Kidney epithelial cell (primary cell): ENCODE data around the gene RNF10. TPM values are rescaled to one million over a fixed set of nuclear protein-coding genes. Genes with fewer than 3 reads are reported as not detected.

Experiments used
- DNase-seq: peaks from one replicate; pipeline ENCODE4 v3.0.0-alpha.2; 2010; ENCODE audit warnings: low read depth
- H3K27me3 ChIP-seq: 2 replicates; pipeline ENCODE4 v1.6.0; 2011; ENCODE audit warnings: low read length; ENCODE audit not compliant: control insufficient read depth, insufficient read depth
- H3K36me3 ChIP-seq: 2 replicates; pipeline ENCODE4 v1.5.1; 2011; ENCODE audit warnings: low read length; ENCODE audit not compliant: control insufficient read depth, insufficient read depth
- H3K4me3 ChIP-seq: 2 replicates; pipeline ENCODE4 v1.5.1; 2011; ENCODE audit warnings: low read depth, mild to moderate bottlenecking, control low read depth, low read length
- total RNA-seq: library from RNA; depleted of rRNA; stranded (reverse); fragments of >200 nt; gene quantifications from 2 replicates; pipeline ENCODE4 v1.2.3, GENCODE V29; 2015
- TF ChIP-seq, protein P1 (sequence below): IDR thresholded peaks from 2 replicates; pipeline ENCODE4 v1.5.1; 2011; ENCODE audit warnings: mild to moderate bottlenecking, moderate library complexity, low read length, control low read depth, inconsistent platforms; ENCODE audit not compliant: insufficient read depth, poor library complexity, severe bottlenecking

Gene RNF10
- total RNA-seq, 1 donor from 2014 or later, result 117 TPM

DNA sequence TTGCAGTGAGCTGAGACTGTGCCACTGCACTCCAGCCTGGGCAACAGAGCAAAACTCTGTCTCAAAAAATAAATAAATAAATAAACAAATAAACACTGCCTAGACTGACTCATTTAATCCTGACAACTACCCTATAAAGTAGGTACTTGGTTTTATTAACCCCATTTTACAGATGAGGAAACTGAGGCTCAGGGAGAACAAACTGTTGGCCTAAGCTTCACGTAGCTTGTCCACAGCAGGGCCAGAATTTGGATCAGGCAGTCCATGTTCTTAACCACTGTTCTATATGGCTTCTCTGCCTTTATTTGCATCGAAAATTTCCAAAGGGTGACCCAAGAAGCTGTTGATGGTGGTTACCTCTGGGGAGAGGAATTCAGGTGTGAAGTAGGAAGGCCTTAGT, 52.7 kb downstream of the RNF10 start:
- Histone ChIP-seq H3K27me3 (no peaks in the 10 kb centered on the region), H3K36me3 (no peaks in the 10 kb centered on the region)

DNA sequence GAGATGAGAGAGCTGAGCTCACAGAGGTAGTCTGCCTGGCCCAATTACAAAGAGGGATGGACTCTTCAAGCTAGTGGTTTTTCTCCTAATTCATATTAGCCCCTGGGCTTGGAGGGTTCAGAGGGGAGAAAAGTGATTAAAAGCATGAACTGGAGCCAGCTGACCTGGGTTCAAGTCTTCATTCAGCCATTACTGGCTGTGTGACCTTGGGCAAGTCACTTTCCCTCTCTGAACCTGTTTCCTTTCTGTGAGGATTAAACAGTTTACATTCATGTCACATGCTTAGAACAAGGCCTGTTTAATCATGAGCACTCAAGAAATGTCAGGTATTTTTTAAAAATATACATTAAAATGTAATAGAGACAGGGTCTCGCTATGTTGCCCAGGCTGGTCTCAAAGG, 54.2 kb downstream of the RNF10 start:
- TF ChIP-seq, protein P1, sequence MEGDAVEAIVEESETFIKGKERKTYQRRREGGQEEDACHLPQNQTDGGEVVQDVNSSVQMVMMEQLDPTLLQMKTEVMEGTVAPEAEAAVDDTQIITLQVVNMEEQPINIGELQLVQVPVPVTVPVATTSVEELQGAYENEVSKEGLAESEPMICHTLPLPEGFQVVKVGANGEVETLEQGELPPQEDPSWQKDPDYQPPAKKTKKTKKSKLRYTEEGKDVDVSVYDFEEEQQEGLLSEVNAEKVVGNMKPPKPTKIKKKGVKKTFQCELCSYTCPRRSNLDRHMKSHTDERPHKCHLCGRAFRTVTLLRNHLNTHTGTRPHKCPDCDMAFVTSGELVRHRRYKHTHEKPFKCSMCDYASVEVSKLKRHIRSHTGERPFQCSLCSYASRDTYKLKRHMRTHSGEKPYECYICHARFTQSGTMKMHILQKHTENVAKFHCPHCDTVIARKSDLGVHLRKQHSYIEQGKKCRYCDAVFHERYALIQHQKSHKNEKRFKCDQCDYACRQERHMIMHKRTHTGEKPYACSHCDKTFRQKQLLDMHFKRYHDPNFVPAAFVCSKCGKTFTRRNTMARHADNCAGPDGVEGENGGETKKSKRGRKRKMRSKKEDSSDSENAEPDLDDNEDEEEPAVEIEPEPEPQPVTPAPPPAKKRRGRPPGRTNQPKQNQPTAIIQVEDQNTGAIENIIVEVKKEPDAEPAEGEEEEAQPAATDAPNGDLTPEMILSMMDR, result no peak
- DNase-seq, result no peak
- Histone ChIP-seq H3K4me3 (no peak overlapping the region), H3K36me3 (no peaks in the 10 kb centered on the region), H3K27me3 (no peaks in the 10 kb centered on the region)

More for the DNA sequence above, 52.7 kb downstream of the RNF10 start:
- H3K4me3 ChIP-seq, result no peak overlapping the region
- DNase-seq, result no peak
- TF ChIP-seq, protein P1, result no peak

DNA sequence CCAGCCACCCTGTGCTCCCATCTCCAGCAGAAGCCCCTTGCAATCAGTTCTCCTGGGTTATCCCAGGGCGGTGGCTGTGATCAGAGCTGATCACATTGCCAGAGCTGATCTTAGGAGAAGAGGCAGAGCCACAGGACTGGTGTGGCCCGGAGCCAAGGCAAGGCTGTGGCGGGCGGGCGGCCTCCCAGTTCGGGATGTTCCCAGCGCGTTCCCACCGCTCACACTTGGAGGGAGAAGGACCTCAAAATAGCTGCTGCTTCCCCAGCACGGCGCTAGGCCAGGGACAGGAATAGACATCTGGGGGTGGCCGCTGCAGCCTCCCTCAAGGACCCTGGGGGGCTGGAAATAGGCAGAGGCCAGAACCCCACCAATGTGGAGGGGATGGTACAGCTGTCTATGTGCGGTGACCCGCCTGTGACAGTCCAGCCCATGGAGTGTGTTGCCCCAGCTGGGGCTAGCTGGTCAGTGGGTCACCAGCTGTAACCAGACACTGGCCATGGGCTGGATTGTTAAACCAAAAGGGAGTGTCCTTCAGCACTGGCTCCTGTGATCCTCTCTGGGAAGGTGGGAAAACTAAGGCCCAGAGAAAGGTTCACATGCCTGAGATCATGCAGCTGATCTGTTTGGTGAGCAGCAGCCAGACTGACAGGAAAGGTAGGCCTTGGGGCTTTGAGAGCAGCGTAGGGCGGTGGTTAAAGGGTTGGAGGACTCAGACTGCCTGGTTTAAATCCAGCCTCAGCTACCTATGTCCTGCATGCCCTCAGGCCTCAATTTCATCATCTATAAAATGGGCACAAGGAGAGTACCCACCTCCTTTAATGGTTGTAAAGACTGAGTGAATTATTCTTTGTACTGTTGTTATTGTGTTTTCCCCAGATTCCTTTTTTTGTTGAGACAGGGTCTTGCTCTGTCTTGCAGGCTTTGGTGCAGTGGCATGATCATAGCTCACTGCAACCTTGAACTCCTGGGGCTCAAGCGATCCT, 55.1 kb downstream of the RNF10 start:
- TF ChIP-seq, protein P1, result no peak
- Histone ChIP-seq H3K36me3 (no peaks in the 10 kb centered on the region), H3K27me3 (no peaks in the 10 kb centered on the region), H3K4me3 (no peak overlapping the region)
- no peak for DNase-seq

DNA sequence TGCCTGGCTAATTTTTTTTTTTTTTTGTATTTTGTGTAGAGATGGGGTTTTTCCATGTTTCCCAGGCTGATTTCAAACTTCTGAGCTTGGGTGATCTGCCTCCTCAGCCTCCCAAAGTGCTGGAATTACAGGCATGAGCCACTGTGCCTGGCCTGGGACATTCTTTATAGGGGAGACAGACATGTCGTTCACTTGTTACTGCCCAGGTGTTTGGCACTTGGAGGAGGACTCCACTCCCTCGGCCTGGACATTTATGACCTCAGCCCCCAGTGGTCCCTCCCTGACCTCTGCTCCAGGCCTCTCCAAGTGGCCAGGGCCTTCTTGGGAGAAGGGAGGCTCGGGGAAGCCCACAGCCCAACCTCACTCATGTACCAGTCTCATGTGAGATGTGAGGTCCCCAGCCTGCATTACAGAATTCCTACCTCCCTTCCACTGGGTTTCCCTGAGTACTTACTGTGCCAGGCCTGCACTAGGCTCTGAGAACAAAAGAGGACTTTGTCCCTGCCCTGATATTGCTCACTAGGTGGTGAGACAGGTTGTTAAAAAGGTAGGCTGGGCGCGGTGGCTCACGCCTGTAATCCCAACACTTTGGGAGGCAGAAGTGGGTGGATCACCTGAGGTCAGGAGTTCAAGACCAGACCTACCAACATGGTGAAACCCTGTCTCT, 56.7 kb downstream of the RNF10 start:
- H3K4me3 ChIP-seq, result no peak overlapping the region
- TF ChIP-seq, protein P1, result no peak
- no peaks in the 10 kb centered on the region for H3K27me3 ChIP-seq
- H3K36me3 ChIP-seq, result no peaks in the 10 kb centered on the region
- DNase-seq, result no peak

DNA sequence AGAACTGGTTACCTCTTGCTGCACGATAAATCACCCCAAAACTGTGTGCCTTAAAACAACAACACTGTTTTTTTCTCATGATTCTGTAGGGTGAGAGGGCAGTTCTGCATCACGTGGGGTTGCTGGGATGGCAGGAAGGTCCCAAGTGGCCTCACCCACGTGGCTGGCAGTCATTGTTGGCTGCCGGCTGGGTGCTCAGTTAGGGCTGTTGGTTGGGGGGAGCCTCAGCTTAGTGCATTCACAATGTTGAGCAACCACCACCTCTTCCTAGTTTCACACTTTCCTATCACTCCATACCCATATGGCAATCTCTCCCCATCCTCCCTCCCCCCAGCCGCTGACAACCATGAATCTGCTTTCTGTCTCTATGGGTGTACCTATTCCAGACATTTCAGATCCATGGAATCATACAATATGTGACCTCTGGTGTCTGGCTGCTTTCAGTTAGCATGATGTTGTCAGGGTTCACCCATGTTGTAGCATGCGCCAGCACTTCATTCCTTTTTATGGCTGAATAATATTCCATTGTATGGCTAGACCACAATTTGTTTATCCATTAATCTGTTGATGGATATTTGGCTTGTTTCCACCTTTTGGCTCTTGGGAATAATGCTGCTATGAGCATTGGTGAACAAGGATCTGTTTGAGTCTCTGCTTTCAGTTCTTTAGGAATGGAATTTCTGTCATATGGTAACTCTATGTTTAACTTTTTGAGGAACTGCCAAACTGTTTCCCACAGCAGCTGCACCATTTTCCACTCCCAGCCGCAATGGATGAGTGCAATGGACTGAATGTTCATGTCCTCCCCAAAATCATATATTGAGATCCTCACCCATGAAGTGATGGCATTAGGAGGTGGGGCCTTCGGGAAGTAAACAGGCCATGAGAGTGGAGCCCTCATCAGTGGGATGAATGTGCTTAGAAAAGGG, 58.2 kb downstream of the RNF10 start:
- Histone ChIP-seq H3K27me3 (no peaks in the 10 kb centered on the region), H3K36me3 (no peaks in the 10 kb centered on the region), H3K4me3 (no peak overlapping the region)
- no peak for DNase-seq
- TF ChIP-seq, protein P1, result no peak
